ENCODE results near the gene SLC35F1. TPM values are rescaled to one million over a fixed set of nuclear protein-coding genes. Genes with fewer than 3 reads are reported as not detected.

Gene SLC35F1
- total RNA-seq, 1 donor from 2014 or later = 22.4 TPM

DNA sequence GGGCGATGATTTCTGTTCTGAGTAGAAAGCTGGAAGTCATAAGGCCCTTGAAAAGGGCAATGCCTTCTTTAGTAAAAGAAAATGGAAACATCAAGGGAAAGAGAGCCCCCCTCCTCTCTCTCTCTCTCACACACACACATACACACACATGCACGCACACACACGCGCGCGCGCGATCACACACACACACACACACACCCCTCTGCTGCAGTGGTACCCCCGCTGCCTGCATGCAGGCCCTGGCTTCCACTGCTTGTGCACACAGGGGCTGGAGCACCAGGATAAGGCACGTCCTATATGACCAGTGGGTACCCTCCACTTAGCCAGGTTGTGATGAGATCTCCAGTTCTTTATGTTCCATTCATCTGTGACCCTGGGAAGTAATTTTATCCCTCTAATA is 300.9 kb downstream of the SLC35F1 start:
- Mint-ChIP-seq H3K27ac (ENCODE audit: unreplicated experiment) (peak overlapping the region; percentile 44), H3K4me1 (ENCODE audit: low read depth, unreplicated experiment) (no peaks in the 10 kb centered on the region), H3K4me3 (ENCODE audit: unreplicated experiment) (no peak overlapping the region), H3K27me3 (ENCODE audit: unreplicated experiment) (no peaks in the 10 kb centered on the region), H3K36me3 (ENCODE audit: unreplicated experiment) (no peaks in the 10 kb centered on the region), H3K9me3 (ENCODE audit: unreplicated experiment) (peaks cover 2% of the 10 kb centered on the region)
- no peak for DNase-seq
- TF ChIP-seq, protein P1, sequence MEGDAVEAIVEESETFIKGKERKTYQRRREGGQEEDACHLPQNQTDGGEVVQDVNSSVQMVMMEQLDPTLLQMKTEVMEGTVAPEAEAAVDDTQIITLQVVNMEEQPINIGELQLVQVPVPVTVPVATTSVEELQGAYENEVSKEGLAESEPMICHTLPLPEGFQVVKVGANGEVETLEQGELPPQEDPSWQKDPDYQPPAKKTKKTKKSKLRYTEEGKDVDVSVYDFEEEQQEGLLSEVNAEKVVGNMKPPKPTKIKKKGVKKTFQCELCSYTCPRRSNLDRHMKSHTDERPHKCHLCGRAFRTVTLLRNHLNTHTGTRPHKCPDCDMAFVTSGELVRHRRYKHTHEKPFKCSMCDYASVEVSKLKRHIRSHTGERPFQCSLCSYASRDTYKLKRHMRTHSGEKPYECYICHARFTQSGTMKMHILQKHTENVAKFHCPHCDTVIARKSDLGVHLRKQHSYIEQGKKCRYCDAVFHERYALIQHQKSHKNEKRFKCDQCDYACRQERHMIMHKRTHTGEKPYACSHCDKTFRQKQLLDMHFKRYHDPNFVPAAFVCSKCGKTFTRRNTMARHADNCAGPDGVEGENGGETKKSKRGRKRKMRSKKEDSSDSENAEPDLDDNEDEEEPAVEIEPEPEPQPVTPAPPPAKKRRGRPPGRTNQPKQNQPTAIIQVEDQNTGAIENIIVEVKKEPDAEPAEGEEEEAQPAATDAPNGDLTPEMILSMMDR (IDR thresholded peaks at IDR 0.05; ENCODE audit: partially characterized antibody, unreplicated experiment) = no peak

DNA sequence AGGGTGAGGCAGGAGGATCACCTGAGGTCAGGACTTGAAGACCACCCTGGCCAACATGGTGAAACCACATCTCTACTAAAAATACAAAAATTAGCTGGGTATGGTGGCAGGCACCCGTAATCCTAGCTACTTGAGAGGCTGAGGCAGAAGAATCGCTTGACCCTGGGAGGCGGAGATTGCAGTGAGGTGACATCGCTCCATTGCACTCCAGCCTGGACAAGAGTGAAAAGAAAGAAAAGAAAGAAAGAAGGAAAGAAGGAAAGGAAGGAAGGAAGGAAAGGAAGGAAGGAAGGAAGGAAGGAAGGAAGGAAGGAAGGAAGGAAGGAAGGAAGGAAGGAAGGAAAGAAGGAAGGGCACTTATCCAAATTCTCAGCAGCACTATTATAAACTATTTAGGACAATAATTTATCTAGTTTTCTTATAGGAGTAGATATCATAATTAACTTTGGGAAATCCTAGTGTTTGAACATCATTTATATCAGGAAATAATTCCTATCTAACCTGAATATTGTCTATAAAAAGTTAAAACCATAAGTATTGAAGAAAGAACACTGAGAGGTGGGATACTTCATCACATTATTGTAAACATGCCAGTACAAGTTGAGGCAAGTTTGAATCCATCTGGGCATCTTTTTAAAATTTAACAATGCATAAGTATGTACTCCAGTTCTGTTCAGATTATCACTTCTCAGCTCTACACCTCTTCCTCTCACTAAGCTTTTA is 305.5 kb downstream of the SLC35F1 start:
- no peaks in the 10 kb centered on the region for H3K27me3 Mint-ChIP-seq (ENCODE audit: unreplicated experiment)
- no peaks in the 10 kb centered on the region for H3K9me3 Mint-ChIP-seq (ENCODE audit: unreplicated experiment)
- no peak overlapping the region for H3K27ac Mint-ChIP-seq (ENCODE audit: unreplicated experiment)
- TF ChIP-seq, protein P1 (IDR thresholded peaks at IDR 0.05; ENCODE audit: partially characterized antibody, unreplicated experiment) = no peak
- H3K36me3 Mint-ChIP-seq (ENCODE audit: unreplicated experiment) = no peaks in the 10 kb centered on the region
- no peak for DNase-seq
- H3K4me1 Mint-ChIP-seq (ENCODE audit: low read depth, unreplicated experiment) = no peaks in the 10 kb centered on the region
- no peak overlapping the region for H3K4me3 Mint-ChIP-seq (ENCODE audit: unreplicated experiment)

DNA sequence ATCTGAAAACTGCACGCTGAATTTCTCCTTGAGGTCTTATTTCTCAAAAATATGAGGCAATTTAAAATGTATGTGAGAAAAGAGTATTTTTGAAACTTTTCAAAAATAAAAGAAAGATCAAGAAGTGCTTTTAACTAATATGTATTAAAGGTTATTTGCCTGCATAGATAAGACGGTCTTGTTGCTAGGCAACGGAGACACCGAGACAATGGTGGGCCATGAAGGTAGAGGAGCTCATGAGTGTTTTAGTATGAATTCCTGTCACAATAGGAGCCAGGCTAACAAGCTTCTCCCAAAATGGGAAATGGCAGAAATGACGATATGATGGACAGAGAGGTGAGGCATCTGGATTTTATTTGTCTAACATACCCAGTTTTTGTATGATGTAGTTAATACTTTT is 308.2 kb downstream of the SLC35F1 start:
- no peak for DNase-seq
- no peaks in the 10 kb centered on the region for H3K36me3 Mint-ChIP-seq (ENCODE audit: unreplicated experiment)
- no peaks in the 10 kb centered on the region for H3K27me3 Mint-ChIP-seq (ENCODE audit: unreplicated experiment)
- no peaks in the 10 kb centered on the region for H3K9me3 Mint-ChIP-seq (ENCODE audit: unreplicated experiment)
- no peaks in the 10 kb centered on the region for H3K4me1 Mint-ChIP-seq (ENCODE audit: low read depth, unreplicated experiment)
- TF ChIP-seq, protein P1 (IDR thresholded peaks at IDR 0.05; ENCODE audit: partially characterized antibody, unreplicated experiment) = no peak
- H3K4me3 Mint-ChIP-seq (ENCODE audit: unreplicated experiment) = no peak overlapping the region
- H3K27ac Mint-ChIP-seq (ENCODE audit: unreplicated experiment) = no peak overlapping the region

DNA sequence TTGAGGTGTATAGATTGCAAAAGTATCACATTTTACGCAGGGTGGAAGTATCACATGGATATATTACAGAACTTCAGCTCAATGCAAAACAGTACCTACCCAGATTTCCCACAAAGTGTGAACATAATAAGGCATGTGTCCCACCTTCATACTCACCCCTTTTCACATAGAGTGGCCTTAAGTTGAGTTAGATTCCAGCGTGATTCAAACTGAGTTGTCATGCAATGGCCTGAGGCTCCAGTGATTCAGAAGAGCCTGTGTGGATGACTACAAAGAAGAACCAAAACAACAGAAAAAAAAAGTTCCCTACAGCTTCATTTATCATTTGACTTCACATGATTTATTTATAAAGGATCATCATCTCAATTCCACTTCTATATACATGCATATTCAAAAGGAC is 309.7 kb downstream of the SLC35F1 start:
- H3K4me1 Mint-ChIP-seq (ENCODE audit: low read depth, unreplicated experiment) = no peaks in the 10 kb centered on the region
- no peaks in the 10 kb centered on the region for H3K36me3 Mint-ChIP-seq (ENCODE audit: unreplicated experiment)
- no peak overlapping the region for H3K4me3 Mint-ChIP-seq (ENCODE audit: unreplicated experiment)
- TF ChIP-seq, protein P1 (IDR thresholded peaks at IDR 0.05; ENCODE audit: partially characterized antibody, unreplicated experiment) = no peak
- no peaks in the 10 kb centered on the region for H3K9me3 Mint-ChIP-seq (ENCODE audit: unreplicated experiment)
- H3K27me3 Mint-ChIP-seq (ENCODE audit: unreplicated experiment) = no peaks in the 10 kb centered on the region
- no peak overlapping the region for H3K27ac Mint-ChIP-seq (ENCODE audit: unreplicated experiment)
- no peak for DNase-seq

DNA sequence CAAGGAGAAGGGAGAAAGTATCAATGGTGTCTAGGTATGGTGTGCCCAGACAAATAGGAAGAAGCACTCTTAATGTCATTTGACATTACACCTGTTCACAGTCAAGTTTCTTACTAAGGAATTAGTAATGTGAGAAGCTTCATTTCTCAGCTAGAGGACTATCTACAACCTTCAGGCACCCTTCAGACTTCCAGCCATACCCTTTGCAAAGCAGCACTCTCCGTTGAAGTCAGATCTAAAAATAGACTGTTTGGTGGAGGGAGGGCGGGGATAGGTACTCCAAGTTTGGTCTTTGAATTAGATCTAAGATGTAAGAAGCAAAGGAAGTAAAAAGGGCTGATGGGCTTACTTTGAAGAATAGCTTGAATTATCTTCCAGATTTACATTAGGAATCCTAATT is 311.1 kb downstream of the SLC35F1 start:
- no peak overlapping the region for H3K4me3 Mint-ChIP-seq (ENCODE audit: unreplicated experiment)
- no peak for DNase-seq
- no peak overlapping the region for H3K27ac Mint-ChIP-seq (ENCODE audit: unreplicated experiment)
- H3K9me3 Mint-ChIP-seq (ENCODE audit: unreplicated experiment) = no peaks in the 10 kb centered on the region
- no peaks in the 10 kb centered on the region for H3K4me1 Mint-ChIP-seq (ENCODE audit: low read depth, unreplicated experiment)
- no peaks in the 10 kb centered on the region for H3K36me3 Mint-ChIP-seq (ENCODE audit: unreplicated experiment)
- TF ChIP-seq, protein P1 (IDR thresholded peaks at IDR 0.05; ENCODE audit: partially characterized antibody, unreplicated experiment) = no peak
- no peaks in the 10 kb centered on the region for H3K27me3 Mint-ChIP-seq (ENCODE audit: unreplicated experiment)

All from glutamatergic neuron (in vitro differentiated cells).